ENCODE results near the gene TRAF3.

Gene TRAF3

DNA sequence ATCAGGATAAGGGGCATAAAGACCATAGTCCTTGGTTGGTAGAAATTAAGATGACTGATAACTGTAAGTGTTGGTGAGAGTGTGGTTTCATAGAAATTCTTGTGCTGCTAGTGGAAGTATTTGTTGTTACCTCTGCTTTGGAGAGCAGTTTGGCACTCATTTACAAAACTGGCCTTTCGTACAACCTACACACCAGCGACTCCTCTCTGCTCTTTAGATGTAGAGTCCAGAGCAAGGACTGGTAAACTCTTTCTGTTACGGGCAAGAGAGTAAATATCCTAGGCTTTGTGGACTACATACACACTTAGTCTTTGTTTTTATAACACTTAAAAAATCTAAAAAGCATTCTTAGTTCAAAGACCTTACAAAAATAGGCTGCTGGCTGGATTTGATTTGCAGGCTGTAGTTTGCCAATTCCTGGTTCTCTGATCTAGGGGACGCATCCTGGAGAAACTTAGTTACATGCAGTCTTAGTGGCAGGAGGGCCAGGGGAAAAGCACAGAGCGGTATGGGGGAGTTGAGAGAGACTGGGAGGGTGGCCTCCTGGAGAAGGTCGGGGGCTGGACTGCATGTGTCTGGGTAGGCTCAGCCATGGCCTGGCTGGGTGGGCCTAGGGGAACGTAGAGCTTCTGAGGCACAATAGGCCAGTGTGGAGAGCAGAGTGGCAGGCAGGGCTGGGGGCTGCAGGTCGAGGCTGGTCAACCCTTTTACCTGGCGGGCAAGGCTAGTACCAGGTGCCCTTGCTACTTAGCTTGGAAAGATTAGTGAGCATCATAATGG lies 89.9 kb downstream of the TRAF3 start:
- no peak for DNase-seq (ENCODE audit: low read depth)
- H3K4me3 ChIP-seq (ENCODE audit: low read depth, low read length) = no peak overlapping the region
- TF ChIP-seq, protein P1, sequence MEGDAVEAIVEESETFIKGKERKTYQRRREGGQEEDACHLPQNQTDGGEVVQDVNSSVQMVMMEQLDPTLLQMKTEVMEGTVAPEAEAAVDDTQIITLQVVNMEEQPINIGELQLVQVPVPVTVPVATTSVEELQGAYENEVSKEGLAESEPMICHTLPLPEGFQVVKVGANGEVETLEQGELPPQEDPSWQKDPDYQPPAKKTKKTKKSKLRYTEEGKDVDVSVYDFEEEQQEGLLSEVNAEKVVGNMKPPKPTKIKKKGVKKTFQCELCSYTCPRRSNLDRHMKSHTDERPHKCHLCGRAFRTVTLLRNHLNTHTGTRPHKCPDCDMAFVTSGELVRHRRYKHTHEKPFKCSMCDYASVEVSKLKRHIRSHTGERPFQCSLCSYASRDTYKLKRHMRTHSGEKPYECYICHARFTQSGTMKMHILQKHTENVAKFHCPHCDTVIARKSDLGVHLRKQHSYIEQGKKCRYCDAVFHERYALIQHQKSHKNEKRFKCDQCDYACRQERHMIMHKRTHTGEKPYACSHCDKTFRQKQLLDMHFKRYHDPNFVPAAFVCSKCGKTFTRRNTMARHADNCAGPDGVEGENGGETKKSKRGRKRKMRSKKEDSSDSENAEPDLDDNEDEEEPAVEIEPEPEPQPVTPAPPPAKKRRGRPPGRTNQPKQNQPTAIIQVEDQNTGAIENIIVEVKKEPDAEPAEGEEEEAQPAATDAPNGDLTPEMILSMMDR (IDR thresholded peaks at IDR 0.05; ENCODE audit: control insufficient read depth, extremely low read depth, insufficient read depth) = no peak

DNA sequence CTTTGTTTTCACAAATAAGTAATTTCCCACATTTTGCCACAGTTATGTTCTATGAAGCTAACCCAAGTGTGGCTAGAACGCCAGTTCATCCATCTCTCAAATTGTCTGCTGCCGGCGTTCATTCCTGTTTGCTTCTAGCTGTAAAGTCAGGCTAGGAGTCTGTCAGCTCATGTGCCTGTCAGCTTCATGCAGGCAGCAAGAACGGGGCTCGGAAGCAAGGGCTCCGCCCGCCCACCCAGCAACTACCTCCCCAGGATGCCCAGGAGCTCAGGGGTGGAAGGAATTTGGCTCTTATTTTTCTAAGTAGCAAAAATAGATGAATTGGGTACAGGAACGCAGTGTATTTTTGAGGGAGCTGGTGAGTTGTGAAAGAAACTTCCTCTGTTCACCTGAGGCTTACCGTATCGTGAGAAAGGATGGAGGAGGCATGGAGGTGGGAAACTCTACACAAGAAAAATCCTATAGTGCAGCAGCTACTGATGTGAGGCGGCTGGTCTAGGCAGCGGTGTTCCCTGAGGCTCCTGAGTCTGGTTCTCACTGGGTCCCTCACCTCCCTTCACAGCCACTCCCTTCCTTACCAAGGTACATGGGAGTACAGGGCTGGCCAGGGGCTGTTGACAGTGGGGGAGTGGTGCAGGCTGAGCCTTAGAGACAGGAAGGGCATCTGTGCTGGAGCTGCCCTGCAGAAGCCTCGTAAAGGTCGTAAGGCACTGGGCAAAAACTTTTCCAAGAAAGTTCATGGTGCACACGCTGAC lies 90.8 kb downstream of the TRAF3 start:
- no peak for DNase-seq (ENCODE audit: low read depth)
- TF ChIP-seq, protein P1 (IDR thresholded peaks at IDR 0.05; ENCODE audit: control insufficient read depth, extremely low read depth, insufficient read depth) = no peak
- H3K4me3 ChIP-seq (ENCODE audit: low read depth, low read length) = no peak overlapping the region

DNA sequence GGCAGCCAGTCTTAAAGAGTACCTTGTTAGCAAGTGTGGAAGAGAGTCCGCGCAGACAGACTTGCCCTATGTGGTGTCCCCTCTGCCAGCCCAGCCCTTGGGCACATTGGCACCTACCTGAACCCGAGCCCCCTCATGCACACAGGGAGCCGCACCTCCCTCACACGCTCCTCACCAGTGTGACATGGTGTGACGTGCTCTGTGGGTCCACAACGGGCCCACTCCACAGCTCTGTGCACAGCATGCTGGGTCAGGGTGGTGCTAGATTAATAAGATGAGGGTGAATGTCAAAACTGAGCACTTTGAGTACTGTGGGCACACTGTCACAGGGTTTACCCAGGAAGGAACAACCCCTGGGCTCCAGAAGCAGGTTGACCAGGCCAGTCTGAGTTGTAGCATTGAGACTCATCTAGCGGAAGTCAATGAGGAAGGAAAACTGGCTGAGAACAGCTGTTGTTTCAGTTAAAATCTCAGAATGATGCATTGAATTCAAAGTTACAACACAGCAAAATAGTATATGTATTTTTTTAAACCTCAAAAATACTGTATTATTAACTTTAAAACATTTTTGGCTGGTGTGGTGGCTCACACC lies 91.8 kb downstream of the TRAF3 start:
- H3K4me3 ChIP-seq (ENCODE audit: low read depth, low read length) = no peak overlapping the region
- no peak for DNase-seq (ENCODE audit: low read depth)
- TF ChIP-seq, protein P1 (IDR thresholded peaks at IDR 0.05; ENCODE audit: control insufficient read depth, extremely low read depth, insufficient read depth) = no peak

DNA sequence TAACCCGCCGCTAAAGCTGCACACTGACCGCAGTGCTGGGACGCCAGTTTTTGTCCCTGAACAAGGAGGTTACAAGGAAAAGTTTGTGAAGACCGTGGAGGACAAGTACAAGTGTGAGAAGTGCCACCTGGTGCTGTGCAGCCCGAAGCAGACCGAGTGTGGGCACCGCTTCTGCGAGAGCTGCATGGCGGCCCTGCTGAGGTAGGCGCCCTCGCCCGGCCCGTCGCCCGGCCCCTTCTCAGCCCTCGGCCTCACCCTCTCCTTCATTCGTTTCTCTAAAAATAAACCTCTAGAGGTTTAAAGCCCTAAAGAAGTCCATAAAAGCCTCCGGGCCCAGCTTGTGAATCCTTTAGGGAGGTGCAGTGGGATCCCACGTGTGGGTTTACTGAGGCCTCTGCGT lies 93.0 kb downstream of the TRAF3 start:
- H3K4me3 ChIP-seq (ENCODE audit: low read depth, low read length) = no peak overlapping the region
- DNase-seq (ENCODE audit: low read depth) = no peak
- TF ChIP-seq, protein P1 (IDR thresholded peaks at IDR 0.05; ENCODE audit: control insufficient read depth, extremely low read depth, insufficient read depth) = no peak

DNA sequence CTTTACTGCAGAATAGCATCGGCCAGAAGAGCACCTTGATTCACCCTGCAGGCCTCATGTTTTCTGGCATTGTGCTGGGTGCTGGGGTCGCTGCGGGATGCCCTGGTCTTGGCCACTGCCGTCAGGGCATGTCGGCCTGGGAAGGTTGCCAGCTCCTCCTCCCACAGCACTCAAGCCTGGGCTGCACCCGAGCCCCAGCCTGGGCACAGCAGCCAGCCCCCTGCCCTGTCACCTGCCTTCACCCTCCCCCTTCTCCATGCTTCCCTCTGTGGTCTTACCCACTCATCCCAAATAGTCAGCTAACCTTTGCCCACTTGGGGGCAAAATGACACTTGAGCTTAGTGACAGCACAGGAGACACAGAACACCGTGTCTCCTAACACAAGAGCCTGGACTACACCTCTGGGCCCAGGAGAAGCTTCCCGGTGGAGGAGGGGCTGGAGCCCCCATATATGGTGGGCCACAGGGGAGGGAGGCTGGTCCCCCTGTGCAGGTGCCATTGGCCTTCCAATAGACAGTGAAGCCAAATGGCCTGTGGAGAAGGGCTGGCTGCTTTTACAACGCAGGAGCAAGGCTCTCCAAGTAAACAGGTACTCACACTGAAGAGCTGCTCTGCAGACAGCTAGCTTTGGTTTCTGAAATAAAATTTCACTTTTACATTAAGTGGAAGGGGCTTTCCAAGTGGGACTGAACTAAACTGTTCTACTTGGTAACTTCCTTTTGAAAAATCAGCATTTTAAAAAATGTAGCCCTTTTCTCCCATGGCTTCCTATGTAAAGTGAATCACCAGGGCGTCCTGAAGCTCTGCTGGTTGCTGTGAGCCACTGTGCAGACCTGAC lies 94.0 kb downstream of the TRAF3 start:
- TF ChIP-seq, protein P1 (IDR thresholded peaks at IDR 0.05; ENCODE audit: control insufficient read depth, extremely low read depth, insufficient read depth) = no peak
- no peak overlapping the region for H3K4me3 ChIP-seq (ENCODE audit: low read depth, low read length)
- no peak for DNase-seq (ENCODE audit: low read depth)

DNA sequence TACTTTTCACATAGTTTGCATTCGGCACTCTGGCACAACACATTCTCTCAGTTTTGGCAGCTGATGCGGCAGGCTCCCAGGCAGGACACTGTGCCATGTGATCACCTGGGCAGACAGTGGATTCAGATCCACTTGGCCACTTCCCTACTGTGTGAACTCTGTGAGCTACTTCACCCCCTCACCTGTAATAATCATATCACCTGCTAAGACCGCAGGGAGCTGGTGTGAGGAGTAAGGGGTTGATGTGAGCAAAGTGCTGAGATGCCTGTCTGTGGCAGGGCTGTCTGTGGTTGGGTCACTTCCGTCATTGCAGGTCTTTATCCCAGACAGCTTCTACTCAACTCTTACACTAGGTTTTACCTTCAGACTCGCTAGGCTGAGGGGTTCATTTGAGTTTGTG lies 94.8 kb downstream of the TRAF3 start:
- H3K4me3 ChIP-seq (ENCODE audit: low read depth, low read length) = no peak overlapping the region
- no peak for DNase-seq (ENCODE audit: low read depth)
- TF ChIP-seq, protein P1 (IDR thresholded peaks at IDR 0.05; ENCODE audit: control insufficient read depth, extremely low read depth, insufficient read depth) = no peak
